Right renal pelvis (tissue), 4 donors: Measurements from ENCODE around the gene NKIRAS2. TPM values are rescaled to one million over a fixed set of nuclear protein-coding genes. Genes with fewer than 3 reads are reported as not detected.
A peak's percentile ranks its signal among the peaks of the same experiment; 100 is the strongest.
"Not testable (repeated sequence)": the region's sequence is repeated elsewhere in the genome, so short reads cannot be mapped to it uniquely, and the experiment has no call there.

ENCODE experiments used
- DNase-seq, 4 donors: peaks; one replicate each; pipeline ENCODE4 v3.0.0-alpha.2; 2013; ENCODE audit warnings: low read depth in 4 of 4, low spot score in 3 of 4, missing footprints in 1 of 4
- polyA plus RNA-seq, 4 donors: library from polyadenylated mRNA; unstranded; fragments of 120-200 nt; gene quantifications; one replicate each; pipeline ENCODE4 v1.2.1, GENCODE V29; 2013; ENCODE audit not compliant: insufficient read length in 4 of 4

NKIRAS2 gene
- polyA plus RNA-seq, 4 donors: 51.2 to 63.5 (median 53.3) TPM

- no peak for DNase-seq
Observed at GRCh38 chr17:41996855-41997164, 23.1 kb upstream of the NKIRAS2 start.

- no peak for DNase-seq
Observed at GRCh38 chr17:41998497-41998896, 21.4 kb upstream of the NKIRAS2 start.

GRCh38 chr17:42000413-42001133 lies 19.3 kb upstream of the NKIRAS2 start:
- DNase-seq: no peak

GRCh38 chr17:42001729-42002128 lies 18.2 kb upstream of the NKIRAS2 start:
- DNase-seq: no peak

- DNase-seq: no peak
Observed at GRCh38 chr17:42002175-42002791, 17.6 kb upstream of the NKIRAS2 start.

- DNase-seq: no peak
Observed at GRCh38 chr17:42002792-42003301, 17.0 kb upstream of the NKIRAS2 start.

- no peak for DNase-seq
Observed at GRCh38 chr17:42005166-42005565, 14.7 kb upstream of the NKIRAS2 start.

GRCh38 chr17:42009170-42009569 lies 10.7 kb upstream of the NKIRAS2 start:
- DNase-seq: no peak

GRCh38 chr17:42010266-42010680 lies 9.6 kb upstream of the NKIRAS2 start:
- DNase-seq: not testable (repeated sequence)

- DNase-seq: no peak
Observed at GRCh38 chr17:42010898-42011516, 8.9 kb upstream of the NKIRAS2 start.

GRCh38 chr17:42012363-42012762 lies 7.5 kb upstream of the NKIRAS2 start:
- DNase-seq: not testable (repeated sequence)

GRCh38 chr17:42013740-42014139 lies 6.2 kb upstream of the NKIRAS2 start:
- DNase-seq: not testable (repeated sequence)

GRCh38 chr17:42016411-42016831 lies 3.5 kb upstream of the NKIRAS2 start:
- no peak for DNase-seq

- peak; percentile 82 to 84 (median 82) for DNase-seq
Observed at GRCh38 chr17:42016941-42017865, 2.7 kb upstream of the NKIRAS2 start, which contains the start of gene DNAJC7. Gene DNAJC7 (minus strand): TSS chr17:42017439. CDS start chr17:42017416, 23 bp downstream.

GRCh38 chr17:42017866-42018200 lies 2.1 kb upstream of the NKIRAS2 start:
- no peak for DNase-seq

GRCh38 chr17:42018339-42018738 lies 1.6 kb upstream of the NKIRAS2 start:
- no peak for DNase-seq

GRCh38 chr17:42018988-42019387 lies 902 bp upstream of the NKIRAS2 start:
- no peak for DNase-seq

- DNase-seq: not testable (repeated sequence)
Observed at GRCh38 chr17:42020845-42021244, 955 bp downstream of the NKIRAS2 start.

GRCh38 chr17:42023524-42024349 lies 3.8 kb downstream of the NKIRAS2 start:
- DNase-seq: no peak

GRCh38 chr17:42025191-42025579 lies 5.3 kb downstream of the NKIRAS2 start:
- DNase-seq: no peak
